Calu3 (cell line): Measurements from ENCODE around the gene ARPC1B. TPM values are rescaled to one million over a fixed set of nuclear protein-coding genes. Genes with fewer than 3 reads are reported as not detected.

Source experiments
- BruUV-seq: library from RNA; stranded (reverse); fragments of 400-500 nt; replicated peaks from 2 replicates; lab custom pipeline; 2021; lab: Mats Ljungman, UMichigan
- CTCF ChIA-PET: fragments of 300-600 bp; sonication (Branson Sonifier 250); formaldehyde crosslinking; loops from one replicate; lab custom pipeline; 2022; ENCODE audit warnings: antibody characterized with exemption; lab: Charles Lee
- DNase-seq: peaks from one replicate; pipeline ENCODE4 v3.0.0; 2022
- H3K27ac Mint-ChIP-seq: one replicate; pipeline ENCODE4 v1.8.0; 2022; ENCODE audit warnings: mixed read lengths; ENCODE audit not compliant: unreplicated experiment
- H3K27me3 Mint-ChIP-seq: one replicate; pipeline ENCODE4 v1.8.0; 2022; ENCODE audit warnings: mixed read lengths; ENCODE audit not compliant: unreplicated experiment
- H3K36me3 Mint-ChIP-seq: one replicate; pipeline ENCODE4 v1.8.0; 2022; ENCODE audit warnings: mild to moderate bottlenecking, moderate library complexity, mixed read lengths; ENCODE audit not compliant: insufficient read depth, unreplicated experiment
- H3K4me1 Mint-ChIP-seq: one replicate; pipeline ENCODE4 v1.8.0; 2022; ENCODE audit warnings: mild to moderate bottlenecking, low read depth, mixed read lengths; ENCODE audit not compliant: unreplicated experiment
- H3K4me3 Mint-ChIP-seq: one replicate; pipeline ENCODE4 v1.8.0; 2022; ENCODE audit warnings: mild to moderate bottlenecking, low read depth, moderate library complexity, mixed read lengths; ENCODE audit not compliant: unreplicated experiment
- H3K9me3 Mint-ChIP-seq: one replicate; pipeline ENCODE4 v1.8.0; 2022; ENCODE audit warnings: low read depth, mixed read lengths; ENCODE audit not compliant: unreplicated experiment
- CTCF ChIP-seq: fragments of 200-600 bp; IDR thresholded peaks from one replicate; pipeline ENCODE4 v1.8.0; 2022; ENCODE audit warnings: antibody characterized with exemption; ENCODE audit not compliant: unreplicated experiment
- intact Hi-C: fragments of 100-400 bp; cut with micrococcal nuclease; formaldehyde crosslinking; loops from one replicate; pipeline ENCODE4 v1.10.0; 2022; ENCODE audit not compliant: unreplicated experiment
- total RNA-seq: library from RNA; stranded (reverse); gene quantifications from 2 replicates; pipeline ENCODE4 v1.2.3, GENCODE V29; 2022

ARPC1B gene
- total RNA-seq, 1 experiment from 2014 or later = 107 TPM

GRCh38 chr7:99407872-99408378, 33.4 kb downstream of the ARPC1B start:
- BruUV-seq = no TSS peak
- Mint-ChIP-seq H3K9me3 (no peaks in the 10 kb centered on the region), H3K36me3 (peaks cover 64% of the 10 kb centered on the region), H3K27me3 (no peaks in the 10 kb centered on the region), H3K4me1 (peaks cover 5% of the 10 kb centered on the region), H3K4me3 (peak overlapping the region; percentile 92), H3K27ac (peak overlapping the region; percentile 89)
- no peak for TF ChIP-seq CTCF
- peak; percentile 10 for DNase-seq
- CTCF ChIA-PET = interaction anchor here (0.6 to 1.2 kb wide), 2 partner anchors 9 kb away, joined by 3 read pairs; no protein-coding TSS in a partner anchor
- intact Hi-C loops = no loop called here

- no peak for TF ChIP-seq CTCF
- Mint-ChIP-seq H3K4me3 (peak within 1 kb of the TSS; percentile 92), H3K9me3 (no peaks in the 10 kb centered on the region), H3K27me3 (no peaks in the 10 kb centered on the region), H3K36me3 (peaks cover 64% of the 10 kb centered on the region), H3K27ac (peak within 1 kb of the TSS; percentile 89), H3K4me1 (peaks cover 5% of the 10 kb centered on the region)
- DNase-seq = peak; percentile 87
- CTCF ChIA-PET = interaction anchor here (0.6 to 1.2 kb wide), 2 partner anchors 9 to 27 kb away, joined by 3 read pairs; no protein-coding TSS in a partner anchor
- no TSS peak for BruUV-seq
- intact Hi-C loops = no loop called here
Measured at GRCh38 chr7:99408379-99409191, 34.1 kb downstream of the ARPC1B start, which contains the start of the genes BUD31 and PDAP1. BUD31 (plus strand) TSS chr7:99408969; CDS start chr7:99411093, 2,124 bp downstream. PDAP1 (minus strand) TSS chr7:99408597; CDS start chr7:99408548, 49 bp downstream.

- TF ChIP-seq CTCF = no peak
- TSS peak; percentile 46 for BruUV-seq
- no peaks in the 10 kb centered on the region for H3K27me3 Mint-ChIP-seq
- H3K4me1 Mint-ChIP-seq = peaks cover 5% of the 10 kb centered on the region
- intact Hi-C loops = no loop called here
- peak overlapping the region; percentile 92 for H3K4me3 Mint-ChIP-seq
- H3K27ac Mint-ChIP-seq = peak overlapping the region; percentile 89
- H3K9me3 Mint-ChIP-seq = no peaks in the 10 kb centered on the region
- peaks cover 58% of the 10 kb centered on the region for H3K36me3 Mint-ChIP-seq
- no peak for DNase-seq
- CTCF ChIA-PET = interaction anchor here (1.2 kb wide), 1 partner anchor 10 kb away, joined by 3 read pairs; no protein-coding TSS in a partner anchor
Measured at GRCh38 chr7:99409192-99409572, 34.7 kb downstream of the ARPC1B start.

- Mint-ChIP-seq H3K27me3 (no peaks in the 10 kb centered on the region), H3K4me3 (peak overlapping the region; percentile 92), H3K9me3 (peaks cover 1% of the 10 kb centered on the region), H3K36me3 (peaks cover 56% of the 10 kb centered on the region), H3K4me1 (peaks cover 7% of the 10 kb centered on the region), H3K27ac (no peak overlapping the region)
- no peak for TF ChIP-seq CTCF
- intact Hi-C loops = no loop called here
- DNase-seq = no peak
- CTCF ChIA-PET = no interaction called here
- BruUV-seq = no TSS peak
Measured at GRCh38 chr7:99409806-99410205, 35.3 kb downstream of the ARPC1B start.
